ENCODE measurements around the gene TMEM74B.

- no peak for TF ChIP-seq CTCF (conservative IDR thresholded peaks at IDR 0.05; ENCODE audit: low read length)
- TF ChIP-seq EZH2phosphoT487 (IDR thresholded peaks at IDR 0.05; ENCODE audit: borderline replicate concordance, low read depth, low read length), result no peak
These were observed 18.8 kb downstream of the TMEM74B start for GRCh38 chr20:1165941-1166340.

All from OCI-LY7 (cell line).